ENCODE measurements around the gene ROPN1L.
"Not testable (repeated sequence)": the region's sequence is repeated elsewhere in the genome, so short reads cannot be mapped to it uniquely, and the experiment has no call there.

The ROPN1L gene

DNA sequence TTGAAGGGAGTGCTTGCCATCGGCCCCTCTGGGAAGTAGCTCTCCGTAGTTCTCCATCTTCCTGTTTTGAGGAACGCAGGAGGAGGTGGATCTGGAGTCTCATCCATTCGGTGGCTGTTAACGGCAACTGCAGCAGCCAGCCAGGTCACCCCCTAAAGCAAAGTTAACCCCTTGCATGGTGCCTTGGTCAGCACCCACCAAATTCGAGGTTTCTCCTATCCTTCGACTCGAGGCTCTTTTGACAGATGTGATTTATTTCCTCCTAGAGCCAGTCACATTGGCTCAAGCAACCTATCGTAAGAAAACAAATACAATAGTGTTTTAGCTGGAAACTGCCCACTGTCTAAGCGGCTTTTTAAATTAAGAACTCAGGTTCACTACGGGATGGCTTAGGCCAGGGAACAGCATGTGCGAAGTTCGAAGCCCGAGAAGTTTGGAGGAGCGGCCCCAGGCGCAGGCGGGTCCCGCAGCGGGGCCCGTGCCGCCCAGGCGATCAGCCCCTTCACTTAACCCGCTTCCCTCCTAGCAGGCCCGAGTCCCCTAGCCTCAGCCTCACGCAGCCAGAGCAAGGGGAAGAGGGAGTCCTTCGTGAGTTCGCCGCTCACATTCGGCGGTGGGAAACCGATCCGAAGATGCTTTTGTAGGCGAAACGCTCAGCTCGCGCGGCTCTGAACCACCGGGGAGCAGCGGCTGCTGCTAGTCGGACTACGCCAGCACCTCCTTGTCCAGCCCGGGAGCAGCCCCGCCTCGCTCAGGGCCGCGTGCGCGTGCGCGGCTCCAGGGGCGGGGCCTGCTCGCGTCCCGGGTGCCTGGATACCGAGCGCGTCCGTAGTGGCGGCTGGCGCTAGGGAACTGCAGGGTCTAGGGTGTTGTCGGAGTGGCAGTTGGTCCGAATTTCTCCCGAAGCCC lies at the start of gene ROPN1L:
Gene ROPN1L (plus strand): TSS at position 797 of the 909 bp plus-strand sequence. CDS start 289 bp downstream, outside the sequence.
- DNase-seq (ENCODE audit: low read depth in 2 of 2) = peak; percentile 66 to 78

DNA sequence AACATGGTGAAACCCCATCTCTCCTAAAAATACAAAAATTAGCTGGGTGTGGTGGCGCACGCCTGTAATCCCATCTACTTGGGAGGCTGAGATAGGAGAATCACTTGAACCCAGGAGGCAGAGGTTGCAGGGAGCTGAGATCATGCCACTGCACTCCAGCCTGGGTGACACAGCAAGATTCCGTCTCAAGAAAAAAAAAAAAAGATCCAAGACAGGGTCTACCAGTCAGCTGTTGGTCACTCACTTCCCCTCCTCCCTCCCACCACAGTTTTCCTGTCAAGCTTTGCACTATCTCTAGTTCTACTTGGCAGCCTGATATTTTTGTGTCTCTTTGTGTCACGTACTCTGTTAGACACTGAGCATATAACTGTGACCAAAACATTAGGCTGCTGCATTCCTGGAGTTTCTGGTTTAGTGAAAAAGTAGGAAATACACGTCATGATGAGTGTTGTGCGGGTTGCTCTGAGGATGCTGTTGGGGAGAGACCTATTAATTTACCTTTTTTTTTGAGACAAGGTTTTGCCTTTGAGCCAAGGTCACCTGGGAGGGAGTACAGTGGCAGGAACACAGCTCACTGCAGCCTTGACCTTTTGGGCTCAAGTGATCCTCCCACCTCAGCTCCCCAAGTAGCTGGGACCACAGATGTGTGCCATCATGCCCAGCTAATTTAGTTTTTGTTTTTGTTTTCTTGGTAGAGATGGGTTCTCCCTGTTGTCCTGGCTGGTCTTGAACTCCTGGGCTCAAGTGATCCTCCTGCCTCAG lies 48.9 kb upstream of the ROPN1L start:
- DNase-seq (ENCODE audit: low read depth in 2 of 2) = not testable (repeated sequence)

DNA sequence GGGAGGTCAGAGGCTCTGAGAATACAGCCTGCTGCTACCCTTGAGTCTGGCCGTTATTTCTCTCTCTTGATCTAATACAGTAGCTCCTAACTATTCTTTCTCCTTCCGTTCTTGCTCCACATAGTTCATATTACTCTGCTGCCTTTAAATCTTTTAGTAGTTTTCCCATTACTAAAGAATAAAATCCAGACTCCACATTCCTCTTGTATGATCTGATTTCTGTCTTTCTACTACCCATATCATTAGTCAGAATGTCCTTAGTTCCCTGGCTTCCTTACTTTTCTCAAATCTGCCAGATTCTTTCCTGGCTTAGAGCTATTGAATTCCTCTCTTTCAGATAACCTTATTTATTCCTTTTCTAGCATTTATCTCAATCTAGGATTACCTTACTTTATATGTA lies 48.2 kb upstream of the ROPN1L start:
- no peak for DNase-seq (ENCODE audit: low read depth in 2 of 2)

DNA sequence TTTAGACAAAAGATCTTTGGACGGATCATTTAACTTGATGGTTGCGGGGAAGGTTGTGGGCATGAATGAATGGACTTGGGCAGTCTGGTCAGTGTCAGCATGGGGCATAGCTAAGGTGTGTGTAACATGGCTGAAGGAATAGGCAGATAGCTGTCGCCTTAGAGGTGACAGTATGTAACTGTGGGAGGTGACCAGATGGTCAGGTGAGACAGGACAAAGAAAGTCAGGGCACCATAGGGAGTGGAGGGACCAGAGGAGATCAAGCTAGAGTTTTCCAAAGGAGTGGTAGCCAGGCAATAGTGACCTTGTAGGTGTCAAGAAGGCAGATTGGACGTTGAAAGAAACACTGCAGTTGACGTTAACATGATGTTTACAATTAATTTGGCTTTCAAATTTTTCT lies 45.1 kb upstream of the ROPN1L start:
- DNase-seq (ENCODE audit: low read depth in 2 of 2) = no peak

DNA sequence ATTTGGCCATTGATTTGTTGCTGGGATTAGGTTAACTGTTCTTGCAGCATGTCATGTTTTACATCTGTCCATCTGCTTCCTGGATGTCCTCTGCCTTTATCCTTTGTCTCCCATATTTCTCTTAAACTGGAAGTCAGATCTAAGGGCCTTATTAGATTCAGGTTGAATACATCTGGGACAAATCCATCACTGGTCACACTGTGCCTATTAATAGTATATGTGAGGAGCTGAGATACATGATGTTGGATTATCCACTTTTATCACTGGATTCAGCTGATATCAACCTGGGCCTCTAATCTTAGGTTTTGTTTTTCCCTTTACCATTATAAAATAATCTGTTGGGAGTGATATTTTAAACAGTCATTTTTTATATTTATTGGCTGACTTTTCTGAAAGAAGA lies 41.8 kb upstream of the ROPN1L start:
- no peak for DNase-seq (ENCODE audit: low read depth in 2 of 2)

DNA sequence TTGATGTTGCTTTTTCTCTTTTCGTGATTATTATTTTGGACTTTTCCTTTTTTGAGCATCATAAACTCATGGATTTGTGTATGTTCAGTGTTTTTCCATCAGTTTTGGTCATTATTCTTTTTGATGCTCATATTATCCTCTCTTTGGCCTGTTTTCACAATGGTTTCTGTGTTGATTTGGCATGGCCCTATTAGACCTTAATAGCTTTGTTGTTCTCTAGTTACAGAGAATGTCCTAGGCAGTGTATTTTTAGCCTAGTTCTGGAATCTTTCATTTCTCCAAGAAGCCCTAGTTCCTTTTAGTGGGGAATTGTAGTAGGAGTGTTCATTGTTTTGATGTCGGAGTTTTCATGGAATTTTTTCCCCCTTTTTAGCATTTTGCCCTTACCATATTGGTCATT lies 41.3 kb upstream of the ROPN1L start:
- no peak for DNase-seq (ENCODE audit: low read depth in 2 of 2)

DNA sequence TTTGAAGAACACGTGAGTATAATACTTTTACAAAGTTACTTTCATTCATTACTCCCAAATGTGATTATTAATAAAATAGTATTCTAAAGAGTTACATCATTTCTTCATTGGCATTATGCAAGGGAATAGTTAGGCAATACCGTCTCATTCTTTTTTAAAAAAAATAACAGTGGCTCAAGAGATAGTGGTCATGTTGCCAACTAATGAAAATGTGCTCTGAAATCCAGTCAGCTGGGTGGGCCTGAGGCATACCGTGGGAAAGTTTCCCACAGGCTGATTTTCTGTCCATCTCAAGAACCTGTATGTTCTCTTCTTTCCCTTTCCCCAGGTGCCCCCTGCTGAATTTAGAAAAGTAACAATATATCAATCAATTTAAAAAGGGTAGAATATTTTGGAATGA lies 40.8 kb upstream of the ROPN1L start:
- no peak for DNase-seq (ENCODE audit: low read depth in 2 of 2)

DNA sequence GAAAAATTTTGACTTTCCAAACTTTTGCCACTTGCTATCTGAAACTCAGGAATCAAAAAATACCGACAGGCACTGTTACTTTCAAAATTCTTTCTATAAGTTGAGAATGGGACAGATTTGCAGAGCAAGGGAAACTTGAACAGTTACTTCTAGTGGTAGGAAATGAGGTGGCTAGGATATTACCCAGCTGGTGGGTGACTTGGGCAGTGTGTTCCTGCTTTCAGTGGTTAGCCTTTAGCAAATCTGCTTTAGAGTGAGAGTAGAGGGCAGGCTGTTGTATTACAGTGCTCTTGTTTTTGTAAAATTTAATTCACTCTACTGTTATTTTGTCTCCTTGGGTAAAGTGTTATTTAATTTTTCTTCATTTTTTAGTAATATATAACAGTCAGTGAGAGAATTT lies 40.2 kb upstream of the ROPN1L start:
- DNase-seq (ENCODE audit: low read depth in 2 of 2) = no peak

DNA sequence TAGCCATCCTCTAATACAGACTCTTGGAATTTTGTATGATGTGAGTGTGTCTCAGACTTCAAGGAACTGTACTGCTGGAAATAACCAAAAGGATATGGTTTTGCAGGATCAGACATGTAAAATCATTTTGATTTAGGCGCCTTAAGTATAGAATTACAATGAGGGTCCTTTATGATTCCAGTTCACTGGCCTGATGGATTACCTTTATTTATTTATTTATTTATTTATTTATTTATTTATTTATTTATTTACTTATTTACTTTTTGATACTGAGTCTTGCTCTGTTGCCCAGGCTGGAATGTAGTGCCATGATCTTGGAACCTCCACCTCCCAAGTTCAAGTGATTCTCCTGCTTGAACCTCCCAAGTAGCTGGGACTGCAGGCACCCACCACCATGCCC lies 37.9 kb upstream of the ROPN1L start:
- no peak for DNase-seq (ENCODE audit: low read depth in 2 of 2)

DNA sequence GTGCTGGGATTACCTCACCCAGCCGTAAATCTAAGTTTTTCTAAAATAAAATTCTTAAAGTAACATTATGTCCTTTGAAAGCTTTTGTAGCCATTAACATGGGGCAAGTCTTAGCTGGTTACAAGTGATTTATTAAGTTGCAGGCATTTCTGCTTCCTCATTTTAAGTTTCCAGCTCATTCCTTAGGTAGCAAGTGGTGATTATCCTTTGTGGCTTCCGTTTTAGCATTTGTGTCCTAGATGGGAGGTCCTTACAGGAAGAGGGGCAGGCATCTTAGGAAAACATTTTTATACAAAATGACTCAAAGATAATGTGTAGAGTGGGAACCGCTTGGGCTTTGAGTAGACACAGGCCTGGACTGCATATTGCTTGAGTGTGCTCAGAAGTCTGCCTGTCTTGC lies 35.0 kb upstream of the ROPN1L start:
- no peak for DNase-seq (ENCODE audit: low read depth in 2 of 2)

DNA sequence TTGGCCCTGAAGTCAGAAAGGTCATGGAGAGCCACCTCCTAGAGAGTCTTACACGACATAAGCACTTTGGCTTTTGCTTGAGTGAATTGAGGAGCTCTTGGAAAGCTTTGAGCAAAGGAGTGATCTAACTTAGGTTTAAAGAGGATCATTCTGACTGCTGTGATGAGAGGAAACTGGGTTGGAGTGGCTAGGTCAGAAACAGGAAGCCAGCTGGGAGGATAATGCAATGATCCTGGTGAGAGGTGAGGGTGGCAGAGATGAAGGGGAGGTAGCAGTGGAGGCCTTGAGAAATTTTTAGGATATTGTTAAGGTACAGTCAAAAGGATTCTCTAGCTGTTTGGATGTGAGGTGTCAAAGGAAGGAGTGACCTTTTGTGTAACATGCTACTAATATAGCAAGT lies 32.2 kb upstream of the ROPN1L start:
- no peak for DNase-seq (ENCODE audit: low read depth in 2 of 2)

DNA sequence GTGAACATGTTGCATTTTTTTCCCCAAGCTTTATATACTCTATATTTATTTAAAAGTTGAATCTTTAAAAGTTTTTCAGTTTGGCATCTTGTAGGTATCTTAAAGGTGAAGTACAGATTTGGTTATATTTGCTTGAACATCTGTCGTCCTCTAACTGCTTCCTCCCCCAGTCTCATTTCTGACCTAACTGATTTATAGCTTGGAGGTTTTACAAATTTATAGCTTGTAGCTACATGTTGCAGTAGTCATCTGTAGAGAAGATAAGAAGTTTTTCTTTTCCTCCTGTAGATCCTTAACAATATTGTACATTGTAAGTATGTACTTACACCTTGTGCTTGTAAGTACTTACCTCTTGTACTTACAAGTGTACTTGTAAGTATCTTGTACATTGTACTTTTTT lies 31.0 kb upstream of the ROPN1L start:
- DNase-seq (ENCODE audit: low read depth in 2 of 2) = no peak

DNA sequence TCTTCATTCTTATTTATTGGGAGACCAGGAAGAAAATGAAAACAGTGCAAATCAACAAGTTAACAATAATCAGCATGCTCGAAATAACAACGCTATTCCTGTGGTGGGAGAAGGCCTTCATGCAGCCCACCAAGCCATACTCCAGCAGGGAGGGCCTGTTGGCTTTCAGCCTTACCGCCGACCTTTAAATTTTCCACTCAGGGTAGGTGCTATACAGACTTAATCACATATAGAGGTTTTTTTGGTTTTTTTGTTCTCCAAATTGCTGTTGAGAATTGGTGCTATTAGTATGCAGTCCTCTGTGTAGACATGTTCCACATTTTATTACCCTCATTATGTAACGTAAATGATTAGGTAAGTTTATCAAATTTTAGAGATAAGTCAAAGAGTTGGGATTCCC lies 30.3 kb upstream of the ROPN1L start:
- no peak for DNase-seq (ENCODE audit: low read depth in 2 of 2)

DNA sequence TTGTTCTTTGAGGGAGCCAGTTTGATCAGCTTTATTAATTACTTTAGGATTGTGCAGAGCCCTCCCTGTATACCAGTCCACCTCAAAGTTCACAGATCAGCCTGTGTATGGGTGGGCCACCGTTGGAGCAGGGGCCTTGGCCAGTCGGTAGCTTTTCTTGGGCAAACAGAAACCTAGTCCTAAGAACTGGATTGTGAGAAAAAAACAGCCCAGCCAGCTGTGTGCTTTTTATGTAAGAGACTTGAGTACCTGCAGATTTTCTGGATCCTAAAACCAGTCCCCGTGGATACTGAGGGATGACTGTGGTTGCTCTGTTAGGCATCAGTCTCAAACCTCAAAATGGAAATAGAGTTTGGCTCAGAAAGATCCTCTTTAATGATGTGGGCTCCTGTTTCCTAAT lies 24.8 kb upstream of the ROPN1L start:
- DNase-seq (ENCODE audit: low read depth in 2 of 2) = no peak

DNA sequence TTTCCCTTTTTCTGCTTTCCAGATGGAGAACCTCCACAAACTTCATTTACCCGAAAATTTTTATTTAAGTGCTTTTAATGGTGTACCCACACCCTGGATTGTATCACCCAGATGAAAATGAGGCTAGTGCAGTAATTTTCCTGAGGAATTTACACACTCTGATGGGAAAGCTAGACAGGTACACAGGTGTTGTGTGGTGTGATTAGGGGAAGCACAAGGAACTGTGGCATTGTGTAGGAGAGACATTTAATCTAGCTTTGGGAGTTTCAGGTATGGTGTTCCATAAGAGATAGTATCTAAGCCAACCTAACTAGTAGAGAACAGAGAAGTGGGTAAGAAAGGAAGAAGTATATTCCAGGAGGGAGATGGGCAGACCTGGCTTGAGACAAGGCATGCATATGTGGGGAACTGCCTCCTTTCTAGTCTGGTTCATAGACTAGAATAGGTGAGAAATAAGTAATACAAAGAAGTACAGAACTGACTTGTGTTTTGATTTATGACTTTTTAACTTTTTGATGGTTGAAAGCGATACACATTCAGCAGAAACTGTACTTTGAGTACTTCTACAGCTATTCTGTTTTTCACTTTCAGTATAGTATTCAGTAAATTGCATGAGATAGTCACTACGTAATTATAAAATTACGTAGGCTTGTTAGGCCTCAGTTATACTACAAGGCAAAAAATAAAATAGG lies 22.9 kb upstream of the ROPN1L start:
- DNase-seq (ENCODE audit: low read depth in 2 of 2) = no peak

DNA sequence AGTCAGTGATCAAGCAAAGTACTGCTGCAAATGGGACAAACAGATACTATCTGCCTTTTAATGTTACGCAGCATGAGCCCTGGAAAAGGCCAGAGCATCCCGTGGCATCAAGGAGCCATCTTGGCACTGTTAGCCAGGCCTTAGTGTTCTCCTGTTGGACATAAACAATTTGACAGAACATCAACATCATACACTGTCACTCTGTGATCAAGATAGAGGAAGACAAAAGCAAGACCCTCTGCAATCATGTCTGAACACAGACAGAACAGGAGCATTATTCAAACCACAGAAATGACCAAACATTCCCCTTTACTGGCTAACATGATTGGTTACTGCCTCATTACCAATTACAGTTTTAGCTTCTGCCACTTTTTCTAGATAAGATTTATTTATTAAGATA lies 21.2 kb upstream of the ROPN1L start:
- no peak for DNase-seq (ENCODE audit: low read depth in 2 of 2)

DNA sequence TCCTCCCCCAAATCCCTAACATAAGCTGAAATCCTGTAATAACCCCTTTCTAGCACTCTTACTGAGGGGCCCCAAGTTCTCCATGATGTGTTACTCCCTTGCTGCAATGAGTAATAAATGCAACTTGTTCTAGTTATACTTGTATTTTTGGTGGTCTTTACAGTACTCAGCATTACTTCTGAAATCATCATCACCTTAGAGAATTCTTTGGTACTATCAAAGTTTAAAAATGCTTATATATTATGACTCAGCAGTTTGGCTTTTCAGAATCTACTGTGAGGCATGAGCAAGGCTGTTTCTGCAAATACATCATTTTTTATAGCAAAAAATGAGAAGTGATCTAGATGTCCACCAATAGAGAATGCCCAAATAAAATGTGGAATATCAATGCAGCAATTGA lies 20.7 kb upstream of the ROPN1L start:
- DNase-seq (ENCODE audit: low read depth in 2 of 2) = no peak

DNA sequence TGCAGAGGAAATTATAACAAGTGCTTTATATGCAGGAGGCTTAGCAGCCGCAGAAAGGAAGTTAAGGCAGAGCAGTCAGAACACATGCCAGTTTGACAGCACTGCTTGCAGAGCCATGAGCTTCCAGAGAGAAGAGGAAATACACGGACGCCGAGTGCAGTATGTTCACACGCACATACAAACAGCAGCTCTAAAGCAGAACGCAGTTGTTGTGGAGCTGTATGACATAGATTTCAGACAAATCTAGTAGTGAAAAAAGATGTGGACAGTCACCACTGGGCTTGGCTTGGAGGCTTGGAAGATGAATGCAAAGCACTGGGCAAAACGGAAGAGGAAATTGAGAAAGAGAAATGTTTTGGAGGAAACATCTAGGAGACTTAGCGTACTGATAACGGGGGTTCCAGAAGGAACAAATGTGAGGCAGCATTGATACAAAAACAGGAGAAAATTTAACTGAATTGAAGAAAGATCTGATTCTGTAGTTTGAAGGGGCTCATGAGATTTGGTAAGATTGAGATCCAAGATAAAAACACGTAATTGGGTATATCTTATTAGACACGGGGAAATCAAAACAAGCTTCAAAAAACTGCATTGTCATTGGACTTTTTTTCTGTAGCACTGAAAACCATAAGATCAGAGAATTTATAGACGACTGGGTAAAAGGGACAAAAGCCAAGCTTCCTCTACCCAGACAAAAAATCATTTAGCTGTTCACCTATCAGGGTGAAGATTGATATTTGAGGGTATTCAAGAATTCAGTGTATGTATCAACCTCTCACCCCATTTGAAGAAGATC lies 19.6 kb upstream of the ROPN1L start:
- no peak for DNase-seq (ENCODE audit: low read depth in 2 of 2)

DNA sequence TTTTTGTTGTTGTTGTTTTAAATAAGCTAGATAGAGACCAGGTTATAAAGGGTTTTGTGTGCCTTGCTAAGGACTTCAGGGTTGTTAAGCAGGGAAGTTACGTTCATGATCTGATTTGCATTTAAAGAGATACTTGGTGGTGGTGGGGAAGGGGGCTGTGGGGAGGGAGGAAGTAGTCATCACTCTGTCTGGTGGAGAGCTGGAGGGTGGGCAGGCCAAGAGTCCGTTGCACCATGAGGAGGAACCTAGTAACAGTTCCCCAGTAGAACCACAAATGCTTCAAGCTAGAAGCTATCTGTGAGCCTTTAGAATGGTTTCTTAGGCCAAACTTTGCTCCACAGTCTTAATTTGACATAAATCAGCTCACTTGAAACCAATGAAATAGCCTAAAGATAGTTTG lies 18.7 kb upstream of the ROPN1L start:
- DNase-seq (ENCODE audit: low read depth in 2 of 2) = no peak

DNA sequence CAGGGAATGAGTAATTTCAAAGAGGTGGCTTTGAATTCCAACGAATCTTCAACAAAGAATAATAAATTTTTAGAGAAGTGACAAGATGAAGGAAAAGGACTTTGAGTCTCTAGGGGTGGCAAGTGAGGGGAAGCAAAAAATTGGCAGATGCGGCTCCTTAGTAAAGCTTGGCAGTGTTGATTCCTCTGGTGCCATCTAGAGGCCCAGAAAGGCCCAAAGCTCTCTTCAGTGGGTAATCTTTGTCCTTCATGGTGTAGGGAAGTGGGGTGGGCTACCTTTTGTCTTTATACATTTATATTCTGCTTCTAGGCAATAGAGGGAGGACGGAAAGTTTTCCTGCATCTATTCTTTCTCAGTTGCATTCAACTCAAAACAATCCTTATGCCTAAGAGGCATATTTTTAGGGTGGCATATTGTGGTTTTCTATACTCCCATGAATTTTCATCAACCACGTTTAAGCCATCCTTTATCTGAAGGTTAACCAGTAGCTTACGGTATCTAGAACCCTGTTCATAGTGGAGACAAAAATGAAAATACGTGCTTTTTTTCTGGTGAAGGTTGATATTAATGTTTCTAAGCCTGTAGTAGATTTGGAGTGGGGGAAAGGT lies 17.5 kb upstream of the ROPN1L start:
- no peak for DNase-seq (ENCODE audit: low read depth in 2 of 2)

DNA sequence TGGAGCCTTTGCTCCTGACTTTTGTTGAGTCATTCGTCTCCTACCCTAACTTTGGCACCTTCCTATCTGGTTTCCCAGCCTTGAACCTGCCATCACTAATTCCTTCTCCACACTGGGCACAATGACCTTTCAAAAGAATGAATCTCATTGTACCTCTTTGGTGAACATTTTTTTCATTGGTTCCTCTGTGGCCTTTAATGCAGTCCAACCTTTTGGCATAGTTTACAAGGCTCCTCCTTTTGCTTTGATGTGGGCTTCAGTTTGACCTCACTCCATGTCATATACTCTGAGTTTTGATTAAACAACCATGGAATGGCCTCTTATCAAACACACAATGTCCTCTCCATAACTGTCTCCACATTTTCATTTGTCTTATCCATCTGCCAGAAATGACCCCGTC lies 14.5 kb upstream of the ROPN1L start:
- DNase-seq (ENCODE audit: low read depth in 2 of 2) = no peak

All from stimulated activated CD4-positive, alpha-beta T cell treated with anti-CD3 and anti-CD28 coated beads, Interleukin-1b, Interleukin-23, amount 100 ng/mL, for 4 hours (primary cell).